ENCODE measurements around the gene ZNF582.

ZNF582 gene

DNA sequence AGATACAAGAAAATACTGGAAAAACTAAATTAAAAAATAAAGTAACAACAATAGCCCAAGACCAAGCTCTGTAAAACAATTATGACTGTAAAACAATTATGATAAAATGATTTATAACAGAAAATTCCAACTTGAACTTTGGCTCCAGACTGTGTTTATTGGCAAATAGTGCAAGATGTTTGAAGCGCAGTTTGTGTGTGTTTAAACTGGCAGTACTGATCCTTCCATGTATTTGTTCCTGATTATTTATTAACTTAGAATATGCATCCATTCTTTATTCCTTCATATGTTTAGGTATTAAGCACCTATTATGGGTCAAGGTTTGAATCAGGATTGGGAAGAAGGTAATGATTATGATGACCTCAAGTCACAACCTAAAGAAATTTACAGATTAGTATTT is 37.8 kb downstream of the ZNF582 start:
- TF ChIP-seq, protein P1, sequence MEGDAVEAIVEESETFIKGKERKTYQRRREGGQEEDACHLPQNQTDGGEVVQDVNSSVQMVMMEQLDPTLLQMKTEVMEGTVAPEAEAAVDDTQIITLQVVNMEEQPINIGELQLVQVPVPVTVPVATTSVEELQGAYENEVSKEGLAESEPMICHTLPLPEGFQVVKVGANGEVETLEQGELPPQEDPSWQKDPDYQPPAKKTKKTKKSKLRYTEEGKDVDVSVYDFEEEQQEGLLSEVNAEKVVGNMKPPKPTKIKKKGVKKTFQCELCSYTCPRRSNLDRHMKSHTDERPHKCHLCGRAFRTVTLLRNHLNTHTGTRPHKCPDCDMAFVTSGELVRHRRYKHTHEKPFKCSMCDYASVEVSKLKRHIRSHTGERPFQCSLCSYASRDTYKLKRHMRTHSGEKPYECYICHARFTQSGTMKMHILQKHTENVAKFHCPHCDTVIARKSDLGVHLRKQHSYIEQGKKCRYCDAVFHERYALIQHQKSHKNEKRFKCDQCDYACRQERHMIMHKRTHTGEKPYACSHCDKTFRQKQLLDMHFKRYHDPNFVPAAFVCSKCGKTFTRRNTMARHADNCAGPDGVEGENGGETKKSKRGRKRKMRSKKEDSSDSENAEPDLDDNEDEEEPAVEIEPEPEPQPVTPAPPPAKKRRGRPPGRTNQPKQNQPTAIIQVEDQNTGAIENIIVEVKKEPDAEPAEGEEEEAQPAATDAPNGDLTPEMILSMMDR (IDR thresholded peaks at IDR 0.05; ENCODE audit: poor library complexity, severe bottlenecking): no peak
- H3K4me3 ChIP-seq (ENCODE audit: severe bottlenecking): no peak overlapping the region

GRCh38 chr19:56351208-56351607 is 42.1 kb downstream of the ZNF582 start:
- Histone ChIP-seq H3K9me3 (ENCODE audit: severe bottlenecking) (no peaks in the 10 kb centered on the region), H3K27me3 (ENCODE audit: insufficient read depth, poor library complexity, severe bottlenecking) (no peaks in the 10 kb centered on the region)

More for the DNA sequence above, 37.8 kb downstream of the ZNF582 start:
- no peaks in the 10 kb centered on the region for H3K36me3 ChIP-seq (ENCODE audit: low read depth)
- DNase-seq (ENCODE audit: low spot score): no peak
- H3K27ac ChIP-seq (ENCODE audit: poor library complexity, severe bottlenecking): no peak overlapping the region
- H3K9me3 ChIP-seq (ENCODE audit: severe bottlenecking): peaks cover 4% of the 10 kb centered on the region
- no peak for ATAC-seq (ENCODE audit: low read depth)
- no peaks in the 10 kb centered on the region for H3K27me3 ChIP-seq (ENCODE audit: insufficient read depth, poor library complexity, severe bottlenecking)
- no peaks in the 10 kb centered on the region for H3K4me1 ChIP-seq (ENCODE audit: insufficient read depth, poor library complexity, severe bottlenecking)

DNA sequence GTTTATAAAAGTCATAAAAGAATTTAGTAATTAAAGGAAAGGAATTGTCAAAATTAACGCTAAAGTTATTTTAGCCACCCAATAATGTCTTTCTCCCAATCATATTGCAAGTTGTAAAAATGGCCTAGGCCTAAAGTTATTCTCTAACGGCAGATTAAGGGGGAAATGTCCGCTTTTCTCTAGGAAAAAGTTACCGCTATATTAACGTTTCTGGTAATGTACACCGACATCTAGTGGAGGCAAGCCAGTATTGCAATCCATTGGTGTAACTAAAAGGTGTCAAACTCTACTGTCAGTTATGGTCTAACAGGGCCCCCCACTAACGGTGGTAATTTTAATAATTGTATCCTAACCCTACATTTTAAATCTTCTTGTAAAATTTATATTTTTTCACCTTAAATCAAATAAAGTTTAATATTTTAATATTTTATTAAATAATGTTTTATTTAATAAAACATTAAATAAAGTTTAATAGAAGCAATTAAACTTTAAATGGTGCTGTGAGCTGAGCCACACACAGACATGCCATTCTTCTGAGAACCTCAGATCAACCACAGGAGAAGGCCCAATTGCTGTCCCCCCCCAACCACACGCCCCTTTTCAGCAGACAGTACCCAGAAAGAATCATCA is 42.8 kb downstream of the ZNF582 start:
- Histone ChIP-seq H3K9me3 (ENCODE audit: severe bottlenecking) (no peaks in the 10 kb centered on the region), H3K4me1 (ENCODE audit: insufficient read depth, poor library complexity, severe bottlenecking) (no peaks in the 10 kb centered on the region), H3K4me3 (ENCODE audit: severe bottlenecking) (no peak overlapping the region), H3K27me3 (ENCODE audit: insufficient read depth, poor library complexity, severe bottlenecking) (no peaks in the 10 kb centered on the region), H3K36me3 (ENCODE audit: low read depth) (no peaks in the 10 kb centered on the region), H3K27ac (ENCODE audit: poor library complexity, severe bottlenecking) (no peak overlapping the region)
- TF ChIP-seq, protein P1 (IDR thresholded peaks at IDR 0.05; ENCODE audit: poor library complexity, severe bottlenecking): peak; percentile 89
- no peak for DNase-seq (ENCODE audit: low spot score)
- ATAC-seq (ENCODE audit: low read depth): 0 out of 3 replicates have a peak, but pooled peaks have one; percentile 29

More at GRCh38 chr19:56351208-56351607, 42.1 kb downstream of the ZNF582 start:
- no peak for ATAC-seq (ENCODE audit: low read depth)
- H3K27ac ChIP-seq (ENCODE audit: poor library complexity, severe bottlenecking): no peak overlapping the region
- TF ChIP-seq, protein P1 (IDR thresholded peaks at IDR 0.05; ENCODE audit: poor library complexity, severe bottlenecking): no peak
- H3K36me3 ChIP-seq (ENCODE audit: low read depth): no peaks in the 10 kb centered on the region
- no peak overlapping the region for H3K4me3 ChIP-seq (ENCODE audit: severe bottlenecking)
- DNase-seq (ENCODE audit: low spot score): no peak
- no peaks in the 10 kb centered on the region for H3K4me1 ChIP-seq (ENCODE audit: insufficient read depth, poor library complexity, severe bottlenecking)

DNA sequence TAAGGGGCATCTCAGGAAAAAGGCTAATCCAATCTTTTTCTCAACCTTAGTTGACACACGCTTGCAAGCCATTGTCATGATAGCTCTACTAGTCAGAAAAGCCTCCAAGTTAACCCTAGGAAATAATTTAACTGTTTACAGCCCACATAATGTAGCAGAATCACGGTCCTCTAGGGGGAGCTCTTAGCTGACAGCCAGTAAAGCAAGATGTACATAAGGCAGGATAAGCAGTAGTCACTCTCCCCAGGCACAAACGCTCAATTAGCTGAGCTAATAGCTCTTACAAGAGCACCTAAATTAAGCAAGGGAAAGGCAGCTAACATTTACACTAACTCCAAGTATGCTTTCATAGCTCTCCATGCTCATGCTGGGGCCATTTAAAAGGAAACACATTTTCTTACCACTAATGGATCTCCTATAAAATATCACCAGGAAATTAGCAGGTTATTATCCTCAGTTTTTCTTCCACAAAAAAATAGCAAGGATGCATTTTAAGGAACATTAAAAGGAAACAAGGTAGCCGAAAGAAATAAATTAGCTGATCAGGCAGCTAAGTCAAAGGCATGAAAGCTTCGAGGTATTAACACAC is 45.0 kb downstream of the ZNF582 start:
- ATAC-seq (ENCODE audit: low read depth): no peak
- no peaks in the 10 kb centered on the region for H3K9me3 ChIP-seq (ENCODE audit: severe bottlenecking)
- H3K27ac ChIP-seq (ENCODE audit: poor library complexity, severe bottlenecking): no peak overlapping the region
- no peaks in the 10 kb centered on the region for H3K27me3 ChIP-seq (ENCODE audit: insufficient read depth, poor library complexity, severe bottlenecking)
- no peaks in the 10 kb centered on the region for H3K36me3 ChIP-seq (ENCODE audit: low read depth)
- H3K4me1 ChIP-seq (ENCODE audit: insufficient read depth, poor library complexity, severe bottlenecking): no peaks in the 10 kb centered on the region
- TF ChIP-seq, protein P1 (IDR thresholded peaks at IDR 0.05; ENCODE audit: poor library complexity, severe bottlenecking): peak; percentile 39
- H3K4me3 ChIP-seq (ENCODE audit: severe bottlenecking): no peak overlapping the region
- no peak for DNase-seq (ENCODE audit: low spot score)

Data from RWPE2 (cell line).